Suprapubic skin (tissue), 4 donors: ENCODE results near the gene KCNIP3. TPM values are rescaled to one million over a fixed set of nuclear protein-coding genes. Genes with fewer than 3 reads are reported as not detected.

Experiments used
- DNase-seq, 2 donors: peaks; one replicate each; pipeline ENCODE4 v3.0.0-alpha.2; 2019; ENCODE audit warnings: low spot score in 2 of 2
- H3K27ac ChIP-seq: fragments of 200-600 bp; sonication (generic); one replicate; pipeline ENCODE4 v1.5.1; 2019
- H3K27me3 ChIP-seq: fragments of 200-600 bp; sonication (generic); one replicate; pipeline ENCODE4 v1.5.1; 2019
- H3K36me3 ChIP-seq: fragments of 200-600 bp; sonication (generic); one replicate; pipeline ENCODE4 v1.5.1; 2019
- H3K4me1 ChIP-seq: fragments of 200-600 bp; sonication (generic); one replicate; pipeline ENCODE4 v1.5.1; 2019
- H3K4me3 ChIP-seq: fragments of 200-600 bp; sonication (generic); one replicate; pipeline ENCODE4 v1.5.1; 2019; ENCODE audit warnings: mild to moderate bottlenecking
- H3K9me3 ChIP-seq: fragments of 200-600 bp; sonication (generic); one replicate; pipeline ENCODE4 v1.5.1; 2019
- EP300 ChIP-seq: sonication (generic); formaldehyde crosslinking; IDR thresholded peaks from one replicate; pipeline ENCODE4 v1.6.1; 2017; ENCODE audit warnings: antibody characterized with exemption
- POLR2A ChIP-seq, 2 donors: fragments of 450-650 bp; IDR thresholded peaks; one replicate each; pipeline ENCODE4 v1.6.1; 2017; ENCODE audit warnings: antibody characterized with exemption in 2 of 2, mild to moderate bottlenecking in 2 of 2, moderate library complexity in 2 of 2
- POLR2AphosphoS5 ChIP-seq, 3 donors: sonication (generic); formaldehyde crosslinking; IDR thresholded peaks; one replicate each; pipeline ENCODE4 v1.6.1; 2017; ENCODE audit warnings: antibody characterized with exemption in 3 of 3
- WGBS: methylation state at CpG from one replicate; pipeline ENCODE4 v1.1.5; 2018; 5-methylcytosine and 5-hydroxymethylcytosine counted together
- total RNA-seq, 4 donors: library from RNA; depleted of rRNA; stranded (reverse); fragments of >200 nt; gene quantifications; one replicate each; pipeline ENCODE4 v1.1.0, GENCODE V29; 2016
- TF ChIP-seq, protein P1 (sequence below), 2 donors: fragments of 200-600 bp in 1 of 2; fragments of 450-650 bp in 1 of 2; sonication (generic) in 1 of 2; IDR thresholded peaks; one replicate each; pipeline ENCODE4 v1.5.1; 2016 to 2019; ENCODE audit warnings: antibody characterized with exemption in 2 of 2, mild to moderate bottlenecking in 1 of 2, moderate library complexity in 1 of 2

Gene KCNIP3
- total RNA-seq, 4 donors from 2014 or later, result 7.1 to 21.6 (median 13.6) TPM

- 48% methylated on average over 13 of the region's 15 CpGs for WGBS
- Histone ChIP-seq H3K4me1 (peaks cover 4% of the 10 kb centered on the region), H3K27me3 (no peaks in the 10 kb centered on the region), H3K4me3 (no peak overlapping the region), H3K9me3 (no peaks in the 10 kb centered on the region), H3K36me3 (no peaks in the 10 kb centered on the region), H3K27ac (no peak overlapping the region)
- TF ChIP-seq EP300, result no peak
- TF ChIP-seq, protein P1, sequence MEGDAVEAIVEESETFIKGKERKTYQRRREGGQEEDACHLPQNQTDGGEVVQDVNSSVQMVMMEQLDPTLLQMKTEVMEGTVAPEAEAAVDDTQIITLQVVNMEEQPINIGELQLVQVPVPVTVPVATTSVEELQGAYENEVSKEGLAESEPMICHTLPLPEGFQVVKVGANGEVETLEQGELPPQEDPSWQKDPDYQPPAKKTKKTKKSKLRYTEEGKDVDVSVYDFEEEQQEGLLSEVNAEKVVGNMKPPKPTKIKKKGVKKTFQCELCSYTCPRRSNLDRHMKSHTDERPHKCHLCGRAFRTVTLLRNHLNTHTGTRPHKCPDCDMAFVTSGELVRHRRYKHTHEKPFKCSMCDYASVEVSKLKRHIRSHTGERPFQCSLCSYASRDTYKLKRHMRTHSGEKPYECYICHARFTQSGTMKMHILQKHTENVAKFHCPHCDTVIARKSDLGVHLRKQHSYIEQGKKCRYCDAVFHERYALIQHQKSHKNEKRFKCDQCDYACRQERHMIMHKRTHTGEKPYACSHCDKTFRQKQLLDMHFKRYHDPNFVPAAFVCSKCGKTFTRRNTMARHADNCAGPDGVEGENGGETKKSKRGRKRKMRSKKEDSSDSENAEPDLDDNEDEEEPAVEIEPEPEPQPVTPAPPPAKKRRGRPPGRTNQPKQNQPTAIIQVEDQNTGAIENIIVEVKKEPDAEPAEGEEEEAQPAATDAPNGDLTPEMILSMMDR (IDR thresholded peaks at IDR 0.05), result no peak
- TF ChIP-seq POLR2A (IDR thresholded peaks at IDR 0.05), result no peak
- no peak for TF ChIP-seq POLR2AphosphoS5 (IDR thresholded peaks at IDR 0.05)
- DNase-seq, result no peak
Measured at GRCh38 chr2:95328358-95329125, 31.4 kb downstream of the KCNIP3 start.

GRCh38 chr2:95329401-95329800 lies 32.3 kb downstream of the KCNIP3 start:
- TF ChIP-seq EP300 (no peak), POLR2A (IDR thresholded peaks at IDR 0.05) (no peak), POLR2AphosphoS5 (IDR thresholded peaks at IDR 0.05) (no peak)
- TF ChIP-seq, protein P1 (IDR thresholded peaks at IDR 0.05), result no peak
- Histone ChIP-seq H3K4me3 (no peak overlapping the region), H3K27me3 (no peaks in the 10 kb centered on the region), H3K4me1 (peaks cover 13% of the 10 kb centered on the region), H3K9me3 (no peaks in the 10 kb centered on the region), H3K27ac (no peak overlapping the region), H3K36me3 (no peaks in the 10 kb centered on the region)
- 89% methylated on average over 11 of the region's 14 CpGs for WGBS
- no peak for DNase-seq

DNA sequence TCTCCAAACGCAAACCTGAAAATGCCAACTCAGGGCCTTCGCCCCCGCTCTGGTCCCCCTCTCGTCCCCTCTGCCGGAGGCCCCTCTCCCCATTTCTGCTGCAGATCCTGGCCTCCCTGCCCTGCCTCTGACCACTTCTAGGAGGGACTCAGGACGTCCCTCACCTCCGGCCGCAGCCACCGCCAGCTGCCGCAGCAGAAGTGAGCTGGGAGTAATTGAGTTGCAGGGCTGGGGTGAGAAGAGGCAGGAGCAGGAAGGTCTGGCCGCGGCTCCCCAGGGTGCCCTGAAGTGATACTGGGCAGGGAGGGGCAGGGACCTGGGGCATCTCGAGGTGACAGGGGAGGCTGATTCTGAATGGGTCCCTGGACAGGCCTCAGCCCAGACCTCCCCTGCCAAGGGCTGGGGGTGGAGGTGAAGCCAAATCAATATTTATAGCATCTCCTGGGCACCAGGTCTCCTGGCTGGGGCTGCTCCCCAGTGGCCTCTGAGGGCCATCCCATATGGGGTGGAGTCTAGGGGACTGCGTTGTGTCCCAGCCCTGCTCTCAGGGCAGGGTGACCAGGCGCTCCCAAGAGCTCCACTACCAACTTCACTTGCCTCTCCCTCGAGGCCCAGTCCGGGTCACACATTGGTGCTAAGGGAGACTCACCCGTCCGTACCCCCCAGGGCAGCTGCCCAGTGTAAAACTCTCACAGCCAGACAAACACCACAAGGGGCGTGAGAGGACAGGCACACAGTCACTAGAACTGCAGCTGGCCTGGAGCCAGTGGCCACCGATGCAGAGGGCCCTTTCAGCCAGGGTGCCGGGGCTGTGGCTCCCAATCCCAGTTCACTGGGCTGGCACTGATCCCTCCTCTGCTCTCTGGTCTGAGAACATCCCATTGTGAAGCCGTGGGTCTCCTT lies 33.0 kb downstream of the KCNIP3 start:
- no peaks in the 10 kb centered on the region for H3K36me3 ChIP-seq
- no peak for TF ChIP-seq POLR2AphosphoS5 (IDR thresholded peaks at IDR 0.05)
- no peak for TF ChIP-seq POLR2A (IDR thresholded peaks at IDR 0.05)
- TF ChIP-seq, protein P1 (IDR thresholded peaks at IDR 0.05), result no peak
- no peak for TF ChIP-seq EP300
- H3K9me3 ChIP-seq, result no peaks in the 10 kb centered on the region
- peaks cover 15% of the 10 kb centered on the region for H3K4me1 ChIP-seq
- no peak overlapping the region for H3K27ac ChIP-seq
- no peak overlapping the region for H3K4me3 ChIP-seq
- DNase-seq, result no peak
- WGBS, result 82% methylated on average over 23 of the region's 23 CpGs
- no peaks in the 10 kb centered on the region for H3K27me3 ChIP-seq

- Histone ChIP-seq H3K27me3 (no peaks in the 10 kb centered on the region), H3K27ac (no peak overlapping the region), H3K36me3 (no peaks in the 10 kb centered on the region), H3K4me3 (no peak overlapping the region), H3K9me3 (no peaks in the 10 kb centered on the region), H3K4me1 (peaks cover 15% of the 10 kb centered on the region)
- DNase-seq, result no peak
- 74% methylated on average over 11 of the region's 11 CpGs for WGBS
- TF ChIP-seq EP300 (no peak), POLR2AphosphoS5 (IDR thresholded peaks at IDR 0.05) (no peak), POLR2A (IDR thresholded peaks at IDR 0.05) (no peak)
- TF ChIP-seq, protein P1 (IDR thresholded peaks at IDR 0.05), result no peak
Measured at GRCh38 chr2:95330794-95331338, 33.7 kb downstream of the KCNIP3 start.

DNA sequence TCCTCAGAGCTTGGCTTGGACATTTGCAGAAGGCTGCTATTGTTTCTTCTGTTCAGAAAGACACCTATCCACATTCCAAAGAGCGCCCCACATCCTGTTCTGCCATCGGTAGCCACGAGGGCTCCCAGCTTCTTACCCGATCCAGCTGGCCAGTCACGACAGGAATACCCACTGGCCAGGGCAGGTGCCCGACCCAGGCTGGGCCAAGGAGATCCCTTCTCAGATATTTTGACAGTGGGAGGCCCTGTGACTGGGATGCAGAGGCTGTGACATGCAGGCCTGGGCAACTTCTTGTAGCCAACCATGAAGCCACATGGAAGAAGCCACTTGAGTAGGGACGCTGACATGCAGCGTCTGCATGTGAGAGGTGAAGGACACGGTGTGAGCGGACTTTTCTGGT lies 34.5 kb downstream of the KCNIP3 start:
- H3K9me3 ChIP-seq, result no peaks in the 10 kb centered on the region
- TF ChIP-seq, protein P1 (IDR thresholded peaks at IDR 0.05), result no peak
- TF ChIP-seq POLR2AphosphoS5 (IDR thresholded peaks at IDR 0.05) (no peak), POLR2A (IDR thresholded peaks at IDR 0.05) (no peak), EP300 (no peak)
- no peaks in the 10 kb centered on the region for H3K27me3 ChIP-seq
- H3K4me1 ChIP-seq, result peaks cover 15% of the 10 kb centered on the region
- no peaks in the 10 kb centered on the region for H3K36me3 ChIP-seq
- DNase-seq, result no peak
- H3K4me3 ChIP-seq, result no peak overlapping the region
- H3K27ac ChIP-seq, result no peak overlapping the region
- whole genome bisulfite sequencing, result 100% methylated on average over 2 of the region's 10 CpGs
